ENCODE results near the gene CMTM5. TPM values are rescaled to one million over a fixed set of nuclear protein-coding genes. Genes with fewer than 3 reads are reported as not detected.
"Not testable (repeated sequence)": the region's sequence is repeated elsewhere in the genome, so short reads cannot be mapped to it uniquely, and the experiment has no call there.

Gene CMTM5
- total RNA-seq, 1 donor from 2014 or later = 2.3 TPM

DNA sequence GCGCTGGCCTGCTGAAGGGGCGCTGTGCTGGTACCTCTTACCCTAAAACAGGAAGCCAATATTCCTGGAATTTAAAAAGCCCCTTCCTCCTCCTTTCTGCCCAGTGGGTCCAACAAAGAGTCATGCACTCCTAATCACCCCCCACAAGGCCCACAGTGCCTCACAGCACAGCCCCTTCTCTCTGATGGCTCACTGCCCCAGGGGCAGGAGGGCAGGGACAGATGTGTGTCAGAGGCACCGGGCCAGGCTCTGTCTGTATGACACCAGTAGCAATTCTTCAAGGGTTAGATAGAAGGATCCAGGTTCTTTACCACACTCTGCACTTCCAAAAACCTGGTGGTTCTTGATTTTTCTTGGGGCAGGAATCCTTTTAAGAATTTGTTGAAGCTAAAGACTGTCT is 22.3 kb downstream of the CMTM5 start:
- no peak for DNase-seq

DNA sequence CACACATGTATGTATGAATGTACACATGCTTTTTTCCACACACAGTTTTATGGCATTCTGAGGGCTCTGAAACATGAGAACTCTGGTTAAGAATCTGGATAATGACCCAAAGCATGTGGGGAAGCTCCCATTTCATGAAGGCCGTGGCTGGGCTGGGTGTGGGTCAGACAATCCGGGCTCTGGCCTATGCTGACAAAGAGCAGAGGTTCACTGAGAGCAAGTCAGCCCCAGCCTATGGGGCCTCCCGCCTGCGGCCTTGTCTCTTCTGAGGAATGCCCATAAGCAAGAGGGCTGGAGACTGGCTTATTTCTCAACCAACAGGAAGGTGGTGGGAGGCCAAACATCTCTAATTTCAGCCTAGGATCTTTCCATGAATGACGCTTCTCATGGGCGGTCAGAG is 22.7 kb downstream of the CMTM5 start:
- DNase-seq = peak; percentile 5

DNA sequence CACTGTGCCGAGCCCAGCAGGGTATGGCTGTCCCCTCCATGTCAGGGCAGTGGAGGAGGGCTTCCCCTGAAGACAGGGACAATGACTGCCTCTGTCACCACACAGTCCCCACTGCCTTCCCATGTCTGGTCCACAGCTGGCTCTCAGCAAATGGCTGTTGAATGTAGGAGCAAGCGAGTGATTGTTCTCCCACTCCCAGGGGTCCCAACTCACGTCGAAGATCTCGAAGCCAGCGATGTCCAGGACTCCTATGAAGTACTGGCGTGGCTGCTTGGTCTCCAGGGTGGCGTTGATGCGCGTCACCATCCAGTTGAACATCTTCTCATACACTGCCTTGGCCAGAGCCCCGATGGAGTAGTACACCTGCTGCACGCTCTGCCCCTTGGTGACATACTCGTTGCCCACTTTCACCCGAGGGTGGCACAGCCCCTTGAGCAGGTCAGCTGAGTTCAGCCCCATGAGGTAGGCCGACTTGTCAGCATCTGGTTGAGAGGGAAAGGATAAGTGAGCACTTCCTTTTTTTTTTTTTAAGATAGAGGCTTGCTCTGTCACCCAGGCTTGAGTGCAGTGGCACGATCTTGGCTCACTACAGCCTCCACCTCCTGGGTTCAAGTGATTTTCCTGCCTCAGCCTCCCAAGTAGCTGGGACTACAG is 23.8 kb downstream of the CMTM5 start:
- DNase-seq = not testable (repeated sequence)

DNA sequence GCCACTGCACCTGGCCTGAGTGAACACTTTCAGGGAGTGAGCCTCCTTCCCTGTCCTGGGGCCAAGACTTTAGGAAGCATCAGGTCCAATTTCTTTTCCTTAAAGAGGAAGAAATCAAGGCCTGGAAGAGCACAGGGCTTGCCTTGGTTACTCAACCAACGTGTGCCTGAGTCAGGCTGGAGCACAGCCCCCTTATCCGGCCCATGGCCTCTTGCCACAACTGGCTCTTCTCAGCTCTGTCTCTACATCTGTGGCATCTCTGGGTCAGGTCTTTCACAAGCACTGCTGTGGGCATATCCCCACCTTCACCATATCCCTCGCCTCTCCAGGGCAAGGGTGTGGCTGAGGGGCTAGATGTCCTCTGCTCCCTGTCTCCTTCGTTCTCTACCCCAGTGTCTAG is 24.4 kb downstream of the CMTM5 start:
- DNase-seq = no peak

DNA sequence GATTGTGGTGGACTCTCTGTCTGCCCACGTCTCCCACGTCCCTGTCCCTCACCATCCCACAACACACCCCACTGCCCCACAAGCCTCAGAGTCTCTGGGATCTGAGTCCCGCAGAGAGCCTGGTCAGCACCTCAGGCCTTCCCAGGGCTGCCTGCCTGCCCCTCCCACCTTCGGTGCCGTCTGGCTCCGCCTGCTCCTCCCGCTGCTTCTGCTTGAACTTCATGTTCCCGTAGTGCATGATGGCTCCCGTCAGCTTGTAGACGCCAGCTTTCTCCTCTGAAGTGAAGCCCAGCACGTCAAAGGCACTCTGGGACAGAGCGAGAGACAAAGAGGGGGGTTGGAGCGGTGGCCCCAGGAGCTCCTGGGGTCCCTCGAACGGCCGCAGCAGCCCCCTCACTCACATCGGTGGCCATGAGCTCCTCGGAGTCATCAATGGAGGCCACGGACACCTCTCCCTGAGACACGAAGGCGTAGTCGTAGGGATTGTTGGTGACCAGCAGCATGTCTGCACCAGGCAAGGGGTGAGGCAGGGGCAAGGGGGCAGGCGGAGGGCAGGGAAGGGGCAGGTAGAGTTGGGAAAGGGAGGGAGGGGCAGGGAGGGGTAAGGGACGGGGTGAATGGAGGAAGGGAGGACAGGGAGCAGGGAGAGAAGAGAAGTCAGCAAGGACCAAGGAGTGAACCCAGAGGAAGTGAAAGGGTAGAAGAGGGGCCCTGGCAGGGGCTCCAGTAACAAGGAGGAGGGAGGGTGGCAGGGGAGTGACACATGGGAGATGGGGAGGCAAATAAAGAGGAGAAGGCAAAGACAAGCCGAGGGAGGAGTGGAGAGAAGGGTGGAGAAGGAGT is 25.7 kb downstream of the CMTM5 start:
- no peak for DNase-seq

DNA sequence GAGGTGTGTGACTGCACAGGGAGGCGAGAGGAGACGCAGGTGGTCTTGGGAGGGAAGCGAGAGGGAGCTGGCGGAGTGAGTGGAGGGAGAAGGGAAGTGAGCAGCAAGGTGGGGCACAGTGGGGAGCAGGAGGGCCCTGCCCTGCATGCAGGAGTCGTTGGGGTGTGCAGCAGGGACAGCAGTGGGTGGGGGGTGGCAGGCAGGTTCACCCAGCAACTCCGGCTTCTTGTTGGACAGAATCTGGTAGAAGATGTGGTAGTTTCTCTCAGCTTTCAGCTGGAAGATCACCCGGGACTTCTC is 26.2 kb downstream of the CMTM5 start:
- no peak for DNase-seq

DNA sequence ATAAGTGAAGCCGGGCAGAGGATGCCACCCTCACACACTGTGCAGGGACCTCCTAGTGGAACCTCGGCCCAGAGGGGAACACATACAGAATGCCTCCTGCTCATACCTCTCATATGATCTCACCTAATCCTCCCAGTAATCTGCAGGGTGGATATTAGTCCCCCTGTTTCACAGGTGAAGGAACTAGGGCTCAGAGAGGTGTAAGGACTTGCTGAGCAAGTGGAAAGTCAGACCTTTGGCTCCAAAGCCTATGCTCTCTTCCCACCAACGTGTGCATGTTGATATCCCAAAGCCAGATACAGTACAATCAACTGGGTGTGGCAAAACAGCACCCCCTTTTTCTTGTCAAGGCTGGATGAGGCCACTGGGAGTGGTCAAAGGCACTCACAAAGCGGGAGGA is 27.1 kb downstream of the CMTM5 start:
- DNase-seq = no peak

DNA sequence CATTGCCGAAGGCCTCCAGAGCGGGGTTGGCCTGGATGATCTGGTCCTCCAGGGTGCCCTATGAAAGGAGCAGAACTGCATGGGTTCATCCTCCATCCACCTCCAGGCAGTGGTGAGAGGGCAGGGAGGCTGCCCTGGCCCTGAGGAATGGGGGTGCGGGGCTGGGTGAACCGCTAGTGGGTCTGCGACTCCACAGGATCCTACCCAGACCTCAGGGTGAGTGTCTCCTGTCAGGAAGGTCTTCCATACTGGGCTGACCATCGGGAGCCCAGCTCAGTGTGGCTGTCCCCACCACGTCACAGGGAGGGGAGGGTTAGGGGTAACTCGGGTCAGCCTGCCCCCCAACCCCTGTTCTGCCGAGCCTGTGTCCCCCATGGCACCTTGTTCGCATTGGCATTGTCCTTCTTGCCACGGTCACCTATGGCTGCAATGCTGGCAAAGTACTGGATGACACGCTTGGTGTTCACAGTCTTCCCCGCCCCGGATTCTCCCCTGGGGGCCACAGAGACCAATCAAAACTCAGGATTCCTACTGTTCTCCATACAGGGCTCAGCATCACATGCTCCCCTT is 27.6 kb downstream of the CMTM5 start:
- no peak for DNase-seq

DNA sequence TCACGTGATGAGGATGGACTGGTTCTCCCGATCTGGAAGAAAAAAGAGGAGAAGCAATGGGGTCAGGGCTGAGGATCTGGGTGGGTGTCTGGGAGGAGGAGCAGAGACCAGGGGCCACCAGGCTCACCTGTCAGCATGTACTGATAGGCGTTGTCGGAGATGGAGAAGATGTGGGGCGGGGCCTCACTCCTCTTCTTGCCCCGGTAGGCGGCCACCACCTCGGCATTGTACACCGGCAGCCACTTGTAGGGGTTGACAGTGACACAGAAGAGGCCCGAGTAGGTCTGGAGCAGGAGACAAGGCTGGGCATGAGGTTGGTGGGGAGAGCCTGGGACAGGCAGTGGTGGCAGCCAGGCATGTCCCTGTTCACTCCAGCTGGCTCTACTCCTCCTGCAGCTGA is 28.2 kb downstream of the CMTM5 start:
- no peak for DNase-seq

DNA sequence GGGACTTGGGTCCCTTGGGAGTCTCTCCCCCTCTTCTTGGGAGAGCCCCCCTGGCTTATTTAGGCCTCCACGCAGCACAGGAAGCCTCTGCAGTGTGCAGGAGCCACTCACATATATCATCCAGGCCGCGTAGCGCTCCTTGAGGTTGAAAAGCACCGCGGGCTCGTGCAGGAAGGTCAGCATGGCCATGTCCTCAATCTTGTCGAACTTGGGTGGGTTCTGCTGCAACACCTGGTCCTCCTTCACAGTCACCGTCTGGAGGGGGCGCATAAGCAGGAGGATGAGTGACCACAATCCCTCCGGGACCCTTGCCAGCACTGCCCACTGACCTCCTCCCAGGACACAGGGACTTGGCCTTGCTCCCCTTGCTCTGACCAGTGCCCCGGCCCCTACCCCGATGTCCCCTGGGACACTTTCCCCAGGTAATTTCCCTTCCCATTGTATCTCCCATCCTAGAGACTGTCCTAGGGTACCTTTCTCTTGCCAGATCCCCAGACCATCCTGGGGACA is 28.7 kb downstream of the CMTM5 start:
- DNase-seq = no peak

DNA sequence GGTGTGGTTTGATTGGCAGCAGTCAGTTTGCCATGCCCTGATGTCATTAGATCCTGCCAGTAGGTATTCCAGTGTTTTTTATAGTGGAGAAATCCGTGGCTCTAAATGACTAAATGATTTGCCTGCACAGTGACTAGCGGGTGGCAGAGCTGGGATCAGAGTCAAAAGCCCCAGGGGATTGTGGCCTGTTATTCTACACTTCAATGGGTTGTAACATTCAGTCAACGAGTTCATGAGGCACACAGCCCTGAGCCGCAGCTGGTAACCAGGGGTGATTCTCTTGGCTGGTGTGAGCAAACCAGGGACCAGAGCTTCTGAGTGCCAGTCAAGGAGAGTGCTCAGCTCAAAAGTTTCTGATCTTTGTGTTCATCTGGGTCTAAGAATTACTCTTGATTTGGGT is 29.4 kb downstream of the CMTM5 start:
- no peak for DNase-seq

DNA sequence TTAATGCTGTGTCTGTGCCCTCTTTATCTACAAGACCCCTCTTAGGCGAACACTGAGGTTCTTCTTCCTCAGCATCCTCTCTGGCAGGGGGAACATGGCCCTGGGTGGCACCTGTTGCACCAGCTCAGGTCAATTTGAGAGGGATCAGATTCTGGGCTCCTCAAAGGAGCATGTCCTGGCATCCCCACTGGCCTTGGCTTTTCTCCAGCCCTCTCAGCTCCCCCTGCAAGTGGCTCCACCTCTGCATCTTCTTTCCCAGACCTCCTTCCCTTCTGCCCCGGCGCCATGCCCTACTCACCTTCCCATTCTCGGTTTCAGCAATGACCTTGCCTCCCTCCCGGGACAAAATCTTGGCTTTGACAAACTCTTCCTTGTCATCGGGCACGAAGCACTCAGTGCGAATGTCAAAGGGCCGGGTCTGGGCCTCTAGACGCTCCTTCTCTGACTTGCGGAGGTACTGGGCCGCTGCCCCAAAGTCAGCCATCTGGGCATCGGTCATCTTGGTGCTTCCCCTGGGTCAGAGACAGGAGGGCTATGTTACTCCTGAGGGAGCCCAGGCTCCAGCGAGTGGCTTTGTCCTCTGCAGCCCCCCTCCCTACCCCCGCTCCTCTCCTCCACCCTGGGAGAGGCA is 30.0 kb downstream of the CMTM5 start:
- no peak for DNase-seq

DNA sequence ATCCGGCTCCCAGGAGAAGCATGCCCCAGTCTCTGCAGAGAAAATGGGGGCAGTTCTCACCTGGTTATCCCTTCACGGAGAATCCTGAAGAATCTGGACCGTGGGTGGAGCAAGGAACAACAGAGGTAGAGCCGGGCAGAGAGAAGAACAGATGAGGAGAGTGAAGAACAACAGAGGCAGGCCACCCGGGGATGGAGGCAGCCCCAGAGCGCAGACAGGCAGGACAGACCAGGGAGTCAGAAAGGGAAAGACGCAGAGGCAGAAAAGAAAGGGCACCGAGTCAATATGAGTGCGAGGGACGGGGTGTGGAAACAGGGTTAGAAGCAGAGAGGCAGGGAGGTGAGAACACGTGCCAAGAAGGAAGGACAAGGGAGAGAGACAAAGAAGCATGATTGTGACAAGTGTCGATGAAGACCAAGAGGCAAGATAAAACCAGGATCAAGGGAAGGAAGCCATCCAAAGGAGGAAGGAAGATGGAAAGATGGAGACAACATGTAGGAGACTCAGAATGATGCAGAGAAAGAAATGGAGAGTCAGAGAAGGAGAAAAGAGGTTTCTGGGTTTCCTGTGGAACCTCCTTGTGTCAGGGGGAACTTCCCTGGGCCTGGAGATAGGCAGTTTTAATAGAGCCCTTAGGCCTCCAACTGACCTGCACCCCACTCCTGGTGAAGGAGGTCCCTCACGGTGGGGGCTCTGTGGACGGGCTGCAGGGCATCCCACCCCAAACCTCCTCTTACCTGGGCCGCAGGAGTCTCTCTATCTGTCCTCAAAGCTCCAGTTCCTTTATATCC is 30.9 kb downstream of the CMTM5 start, which contains the start of gene MYH6:
Gene MYH6 (minus strand): TSS at position 758 of the 791 bp plus-strand sequence. CDS start 1,050 bp downstream, outside the sequence.
- no peak for DNase-seq

DNA sequence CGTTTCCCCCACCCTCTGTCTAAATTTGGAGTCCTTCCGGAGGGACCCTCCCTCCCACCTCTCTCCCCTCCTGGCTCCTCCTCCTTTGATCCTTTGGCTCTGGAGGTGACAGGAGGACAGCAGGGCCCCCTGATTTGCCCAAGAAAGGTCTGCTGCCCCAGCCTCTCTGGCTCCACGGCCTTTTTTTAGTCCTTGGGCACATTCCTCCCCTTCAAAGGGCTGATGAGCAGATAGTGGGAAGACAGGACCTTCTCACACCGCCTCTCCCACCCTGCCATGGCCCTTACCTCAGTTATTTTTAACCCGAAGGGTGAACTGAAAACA is 31.4 kb downstream of the CMTM5 start:
- DNase-seq = no peak

DNA sequence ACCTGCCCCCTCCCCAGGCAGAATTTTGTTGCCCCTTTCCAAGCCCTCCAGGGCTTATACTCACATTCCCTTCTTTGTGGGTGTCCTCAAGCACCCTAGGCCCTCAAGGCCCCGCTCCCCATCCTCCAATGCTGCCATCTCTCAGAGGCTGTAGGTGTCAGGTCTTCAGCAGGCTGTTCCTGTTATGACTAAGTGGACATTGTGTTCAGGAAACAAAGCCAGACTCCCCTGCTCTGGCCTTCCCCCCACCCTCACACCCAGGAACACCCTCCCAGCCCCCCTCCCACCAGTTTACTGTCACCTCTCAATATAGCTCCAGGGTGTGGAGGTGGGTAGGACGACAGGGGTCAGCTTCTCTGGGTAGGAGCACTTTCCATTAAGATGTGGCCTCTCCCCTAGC is 32.6 kb downstream of the CMTM5 start:
- no peak for DNase-seq

DNA sequence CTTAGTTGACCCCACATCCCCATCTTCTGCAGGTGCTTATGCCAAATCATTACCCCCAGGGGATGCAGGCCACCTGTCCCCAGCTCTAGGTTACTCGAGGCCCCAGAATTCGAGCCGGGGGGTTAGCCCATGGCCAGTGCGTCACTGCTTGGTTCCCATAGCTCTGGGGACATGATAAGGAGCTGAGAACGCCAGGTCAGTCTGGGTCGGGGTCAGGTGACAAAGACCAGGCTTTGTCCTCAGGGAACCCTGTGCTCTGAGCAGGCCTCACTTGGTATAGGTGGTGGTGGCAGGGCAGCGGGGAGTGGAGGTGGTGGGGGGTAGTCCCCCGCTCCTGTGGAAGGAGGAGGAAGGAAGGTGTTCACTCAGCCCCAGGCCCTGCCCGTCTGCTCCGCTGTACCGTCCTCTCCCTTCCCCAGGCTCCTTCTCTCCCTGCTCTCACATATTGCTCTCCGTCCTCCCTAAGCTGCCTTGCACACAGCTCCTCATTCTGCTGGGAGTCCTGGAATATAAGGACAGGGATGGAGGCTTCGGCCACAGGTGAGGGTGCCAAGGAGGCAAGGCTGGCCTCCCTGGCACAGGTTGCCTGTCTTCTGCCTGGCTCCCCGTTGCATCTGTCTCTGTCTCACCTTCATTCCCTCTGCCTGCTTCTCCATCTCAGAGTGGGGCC is 33.3 kb downstream of the CMTM5 start:
- DNase-seq = no peak

DNA sequence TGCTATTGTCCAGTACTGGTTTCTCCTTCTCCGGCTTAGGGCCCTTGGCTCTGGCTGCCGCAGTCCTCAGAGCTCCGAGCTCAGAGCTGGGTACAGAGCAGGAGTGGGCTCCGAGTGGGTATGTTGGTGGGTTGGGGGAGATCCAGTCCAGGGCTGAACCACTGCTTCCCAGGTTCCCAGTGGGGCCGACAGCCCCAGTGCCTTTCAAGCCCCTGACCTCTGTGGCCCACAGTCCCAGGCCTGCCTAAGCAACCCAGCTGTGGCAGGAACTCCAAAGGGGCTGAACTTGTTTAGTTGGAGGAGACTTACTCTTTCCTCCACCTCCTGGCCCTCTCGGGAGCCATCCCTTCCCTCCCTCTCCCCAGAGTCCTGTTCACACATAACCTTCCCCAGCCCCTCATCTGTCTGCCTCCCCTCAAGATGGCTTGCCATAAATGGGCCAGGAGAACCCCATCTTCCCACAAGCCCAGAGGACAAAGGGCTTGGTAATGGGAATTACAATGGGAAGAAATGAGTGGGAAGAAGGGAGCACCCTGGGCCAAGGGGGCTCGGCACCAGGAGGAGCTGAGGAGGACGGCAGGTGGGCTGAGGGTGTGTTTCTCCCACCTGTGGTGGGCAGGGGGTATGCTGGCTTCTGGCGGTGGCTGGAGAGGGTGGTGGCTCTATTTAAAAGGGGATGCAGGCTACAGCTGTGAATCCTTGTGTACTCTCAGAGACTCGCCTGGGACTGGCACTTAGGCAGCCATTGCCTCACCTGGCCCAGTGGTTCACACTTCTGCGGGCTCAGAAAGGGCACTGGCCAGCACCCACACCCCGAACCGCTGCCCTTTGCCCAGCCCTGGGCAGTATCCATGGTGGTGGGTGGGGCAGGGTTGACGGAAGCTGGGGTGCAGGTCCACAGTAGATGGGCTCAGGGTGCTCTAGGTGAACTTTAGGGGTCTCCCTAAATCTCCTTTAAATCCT is 35.0 kb downstream of the CMTM5 start:
- DNase-seq = no peak

DNA sequence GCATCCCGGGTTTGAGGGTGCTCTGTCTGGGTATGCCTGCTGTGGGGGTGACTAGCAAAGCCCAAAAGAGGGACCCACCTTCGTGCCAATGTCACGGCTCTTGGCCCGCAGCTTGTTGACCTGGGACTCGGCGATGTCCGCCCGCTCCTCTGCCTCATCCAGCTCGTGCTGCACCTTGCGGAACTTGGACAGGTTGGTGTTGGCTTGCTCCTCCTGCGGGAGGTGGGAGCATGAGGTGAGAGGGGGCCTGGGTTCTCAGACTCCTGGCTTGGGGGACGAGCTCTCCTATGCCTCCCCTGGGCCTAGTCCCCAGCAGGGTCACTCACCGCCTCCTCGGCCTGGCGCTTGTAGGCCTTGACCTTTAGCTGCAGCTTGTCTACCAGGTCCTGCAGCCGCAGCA is 36.8 kb downstream of the CMTM5 start:
- DNase-seq = no peak

DNA sequence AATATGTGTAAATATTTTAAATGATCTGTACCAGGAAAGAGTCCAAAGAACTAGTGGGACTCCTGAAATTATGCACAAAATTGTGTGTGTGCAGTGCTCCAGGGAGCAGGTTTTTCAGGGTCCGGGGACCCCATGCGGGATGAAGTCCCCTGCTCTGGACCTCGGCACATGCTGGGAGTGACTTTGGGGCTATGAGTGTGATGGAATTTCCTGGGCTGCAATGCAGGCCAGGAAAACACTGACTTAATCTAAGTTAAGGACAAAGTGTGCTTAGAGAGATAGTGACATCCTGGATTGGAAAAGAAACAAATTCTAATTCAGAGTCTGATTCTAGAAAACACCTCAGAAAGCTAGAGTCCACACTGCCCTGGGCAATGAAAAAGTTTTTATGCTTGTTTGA is 37.4 kb downstream of the CMTM5 start:
- no peak for DNase-seq

Measured in tongue (tissue), 2 donors.